CD4-positive, alpha-beta memory T cell (primary cell): ENCODE data around the gene LTBP1. TPM values are rescaled to one million over a fixed set of nuclear protein-coding genes. Genes with fewer than 3 reads are reported as not detected.

Experiments used
- CTCF ChIA-PET: fragments of 350-600 bp; sonication (Branson Sonifier 250); formaldehyde crosslinking; loops from one replicate; lab custom pipeline; 2021; ENCODE audit warnings: inconsistent platforms; ENCODE audit not compliant: partially characterized antibody; lab: Charles Lee
- POLR2A ChIA-PET: fragments of 350-600 bp; sonication (Branson Sonifier 250); formaldehyde crosslinking; loops from one replicate; lab custom pipeline; 2021; ENCODE audit not compliant: partially characterized antibody; lab: Charles Lee
- DNase-seq, 5 donors: peaks; one replicate each; pipeline versions ENCODE4 v3.0.0 to v3.0.0-alpha.2; 2020 to 2022; ENCODE audit warnings: mixed read lengths in 1 of 5
- H3K27ac ChIP-seq: one replicate; pipeline ENCODE4 v1.7.0; 2013; ENCODE audit warnings: low read depth, low read length
- H3K27me3 ChIP-seq: 2 replicates; pipeline ENCODE4 v1.7.0; 2013; ENCODE audit warnings: mild to moderate bottlenecking, low read length, moderate library complexity; ENCODE audit not compliant: insufficient read depth
- H3K36me3 ChIP-seq: 2 replicates; pipeline ENCODE4 v1.7.0; 2013; ENCODE audit warnings: mild to moderate bottlenecking, low read length, moderate library complexity; ENCODE audit not compliant: insufficient read depth
- H3K4me1 ChIP-seq: 2 replicates; pipeline ENCODE4 v1.7.0; 2013; ENCODE audit warnings: mild to moderate bottlenecking, low read length, moderate library complexity; ENCODE audit not compliant: insufficient read depth
- H3K4me3 ChIP-seq, 2 donors: one replicate each; pipeline ENCODE4 v1.7.0; 2013; ENCODE audit warnings: low read length in 2 of 2, mild to moderate bottlenecking in 1 of 2
- H3K9me3 ChIP-seq, 2 donors: one replicate each; pipeline ENCODE4 v1.7.0; 2013; ENCODE audit warnings: low read length in 2 of 2, control low read depth in 1 of 2; ENCODE audit not compliant: control insufficient read depth in 1 of 2
- H3K27ac Mint-ChIP-seq, 7 donors: one replicate each; pipeline ENCODE4 v1.8.0; 2020 to 2021; ENCODE audit warnings: mixed read lengths in 7 of 7, mild to moderate bottlenecking in 6 of 7, inconsistent platforms in 3 of 7, moderate library complexity in 3 of 7
- H3K27me3 Mint-ChIP-seq, 2 donors: one replicate each; pipeline ENCODE4 v1.8.0; 2020 to 2021; ENCODE audit warnings: mixed read lengths in 2 of 2
- H3K36me3 Mint-ChIP-seq, 2 donors: one replicate each; pipeline ENCODE4 v1.8.0; 2020 to 2021; ENCODE audit warnings: mixed read lengths in 2 of 2, inconsistent platforms in 1 of 2, mild to moderate bottlenecking in 1 of 2
- H3K4me1 Mint-ChIP-seq, 4 donors: one replicate each; pipeline ENCODE4 v1.8.0; 2020 to 2021; ENCODE audit warnings: mixed read lengths in 4 of 4, mild to moderate bottlenecking in 1 of 4
- H3K4me3 Mint-ChIP-seq, 8 donors: one replicate each; pipeline ENCODE4 v1.8.0; 2020 to 2021; ENCODE audit warnings: mixed read lengths in 8 of 8, mild to moderate bottlenecking in 7 of 8, moderate library complexity in 6 of 8, inconsistent platforms in 3 of 8
- H3K9me3 Mint-ChIP-seq, 8 donors: one replicate each; pipeline ENCODE4 v1.8.0; 2020 to 2021; ENCODE audit warnings: mixed read lengths in 8 of 8, mild to moderate bottlenecking in 5 of 8, inconsistent platforms in 3 of 8, moderate library complexity in 1 of 8
- intact Hi-C: fragments of 100-400 bp; cut with micrococcal nuclease; formaldehyde crosslinking; loops from one replicate; pipeline ENCODE4 v1.15.1; 2023
- microRNA-seq: library from miRNA; unstranded; fragments of <30 nt; microRNA quantifications from one replicate; pipeline ENCODE4 v1.2.0, GENCODE V29; 2021; ENCODE audit warnings: borderline replicate concordance, borderline number of aligned reads, borderline microRNAs expressed, mixed read lengths
- polyA plus RNA-seq, 2 donors: library from polyadenylated mRNA; unstranded; fragments of 300-500 nt; fragmentation: Illumina TruSeq; gene quantifications; one replicate each; pipeline ENCODE4 v1.2.3, GENCODE V29; 2021
- total RNA-seq, 2 experiments: library from RNA; stranded (reverse); gene quantifications; one replicate each; pipeline ENCODE4 v1.2.3, GENCODE V29; 2021

LTBP1 gene
- total and polyA plus RNA-seq, 4 experiments from 2014 or later, result 0.44 TPM; not detected in 3

DNA sequence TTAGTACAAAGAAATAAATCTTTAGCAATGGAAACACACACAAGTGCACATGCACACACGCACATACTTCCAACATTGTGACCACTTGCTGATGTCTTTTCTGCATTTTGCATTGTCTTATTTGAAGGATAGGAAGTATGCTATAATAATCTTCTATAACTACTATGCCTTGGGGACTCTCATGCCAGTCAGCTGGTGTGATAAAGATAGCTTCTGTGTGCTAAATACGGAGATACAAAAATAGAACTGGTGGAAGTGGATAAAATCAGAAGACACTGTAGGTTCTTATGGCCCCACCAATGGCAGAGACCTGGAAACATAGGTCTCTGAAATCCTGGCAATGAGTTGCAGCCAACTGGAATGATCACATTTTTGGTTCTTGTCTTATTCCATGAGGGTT lies 498.2 kb downstream of the LTBP1 start:
- CTCF ChIA-PET, result no interaction called here
- Histone ChIP-seq H3K27me3 (no peaks in the 10 kb centered on the region), H3K36me3 (no peaks in the 10 kb centered on the region), H3K9me3 (no peaks in the 10 kb centered on the region), H3K27ac (no peak overlapping the region), H3K4me1 (no peaks in the 10 kb centered on the region), H3K4me3 (no peak overlapping the region)
- Mint-ChIP-seq H3K4me1 (peaks cover 0 to 1% (median 0%) of the 10 kb centered on the region in 4 donors), H3K27me3 (peaks cover 0 to 2% of the 10 kb centered on the region in 2 donors), H3K4me3 (no peak overlapping the region), H3K27ac (no peak overlapping the region), H3K36me3 (no peaks in the 10 kb centered on the region), H3K9me3 (no peaks in the 10 kb centered on the region)
- POLR2A ChIA-PET, result no interaction called here
- no peak for DNase-seq
- intact Hi-C loops, result no loop called here

DNA sequence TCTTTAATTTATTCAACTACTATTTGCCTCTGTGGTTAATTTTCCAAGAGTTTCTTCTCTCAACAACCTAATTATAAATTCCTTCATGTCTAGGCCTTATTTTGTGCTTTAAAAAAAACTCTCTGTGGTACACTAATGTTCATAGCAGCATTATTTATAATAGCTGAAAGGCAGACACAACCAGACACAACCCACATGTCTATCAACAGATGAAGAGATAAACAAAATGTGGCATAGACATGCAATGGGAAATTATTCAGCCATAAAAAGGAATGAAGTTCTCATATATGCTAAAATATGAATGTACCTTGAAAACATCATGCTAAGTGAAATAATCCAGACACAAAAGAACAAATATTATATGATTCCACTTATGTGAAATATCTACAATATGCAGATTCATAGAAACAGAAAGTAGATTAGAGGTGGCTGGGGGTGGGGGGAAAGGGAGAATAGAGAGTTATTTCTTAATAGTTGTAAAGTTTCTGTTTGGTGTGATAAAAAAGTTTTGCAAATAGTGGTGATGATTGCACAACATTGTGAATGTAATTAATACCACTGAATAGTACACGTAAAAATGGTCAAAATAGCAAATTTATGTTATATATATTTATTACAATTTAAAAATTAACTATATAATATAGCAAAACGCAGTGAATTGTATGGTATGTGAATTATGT lies 501.6 kb downstream of the LTBP1 start:
- Histone ChIP-seq H3K9me3 (no peaks in the 10 kb centered on the region), H3K4me1 (no peaks in the 10 kb centered on the region), H3K27me3 (no peaks in the 10 kb centered on the region), H3K27ac (no peak overlapping the region), H3K36me3 (no peaks in the 10 kb centered on the region), H3K4me3 (no peak overlapping the region)
- intact Hi-C loops, result no loop called here
- ChIA-PET POLR2A (no interaction called here), CTCF (no interaction called here)
- peaks cover 3 to 20% (median 11%) of the 10 kb centered on the region in 8 donors for H3K9me3 Mint-ChIP-seq
- H3K27ac Mint-ChIP-seq, result no peak overlapping the region
- H3K4me3 Mint-ChIP-seq, result no peak overlapping the region
- peaks cover 0 to 7% of the 10 kb centered on the region in 2 donors for H3K36me3 Mint-ChIP-seq
- DNase-seq, result no peak
- peaks cover 0 to 1% (median 0%) of the 10 kb centered on the region in 4 donors for H3K4me1 Mint-ChIP-seq
- H3K27me3 Mint-ChIP-seq, result no peaks in the 10 kb centered on the region

Small RNA genes lying within 50 kb of the gene (microRNA-seq; reads per million reads assigned to microRNA genes)
- gene MIR4430, result not detected
